ENCODE results near the gene SOX6. TPM values are rescaled to one million over a fixed set of nuclear protein-coding genes. Genes with fewer than 3 reads are reported as not detected.

The SOX6 gene
- total RNA-seq, 1 donor, result 0.10 TPM

GRCh38 chr11:16312233-16312765 is 44.0 kb downstream of the SOX6 start:
- Histone ChIP-seq H3K4me3 (ENCODE audit: low read length) (no peak overlapping the region), H3K27me3 (ENCODE audit: insufficient read depth, low read length) (no peaks in the 10 kb centered on the region), H3K9me3 (ENCODE audit: low read depth, low read length) (no peaks in the 10 kb centered on the region), H3K4me1 (ENCODE audit: insufficient read depth, low read length) (no peaks in the 10 kb centered on the region)

- no peaks in the 10 kb centered on the region for H3K4me1 ChIP-seq (ENCODE audit: insufficient read depth, low read length)
- H3K9me3 ChIP-seq (ENCODE audit: low read depth, low read length), result no peaks in the 10 kb centered on the region
- H3K4me3 ChIP-seq (ENCODE audit: low read length), result no peak overlapping the region
- H3K27me3 ChIP-seq (ENCODE audit: insufficient read depth, low read length), result no peaks in the 10 kb centered on the region
Measured at GRCh38 chr11:16311831-16312230, 44.5 kb downstream of the SOX6 start.

GRCh38 chr11:16310943-16311342 is 45.4 kb downstream of the SOX6 start:
- Histone ChIP-seq H3K4me1 (ENCODE audit: insufficient read depth, low read length) (no peaks in the 10 kb centered on the region), H3K9me3 (ENCODE audit: low read depth, low read length) (no peaks in the 10 kb centered on the region), H3K27me3 (ENCODE audit: insufficient read depth, low read length) (no peaks in the 10 kb centered on the region), H3K4me3 (ENCODE audit: low read length) (no peak overlapping the region)

- H3K4me1 ChIP-seq (ENCODE audit: insufficient read depth, low read length), result no peaks in the 10 kb centered on the region
- H3K4me3 ChIP-seq (ENCODE audit: low read length), result no peak overlapping the region
- H3K27me3 ChIP-seq (ENCODE audit: insufficient read depth, low read length), result no peaks in the 10 kb centered on the region
- H3K9me3 ChIP-seq (ENCODE audit: low read depth, low read length), result no peaks in the 10 kb centered on the region
Measured at GRCh38 chr11:16309226-16309625, 47.1 kb downstream of the SOX6 start.

GRCh38 chr11:16301462-16301861 is 54.9 kb downstream of the SOX6 start:
- H3K4me1 ChIP-seq (ENCODE audit: insufficient read depth, low read length), result no peaks in the 10 kb centered on the region
- no peak overlapping the region for H3K4me3 ChIP-seq (ENCODE audit: low read length)
- H3K27me3 ChIP-seq (ENCODE audit: insufficient read depth, low read length), result no peaks in the 10 kb centered on the region
- no peaks in the 10 kb centered on the region for H3K9me3 ChIP-seq (ENCODE audit: low read depth, low read length)

- H3K4me1 ChIP-seq (ENCODE audit: insufficient read depth, low read length), result no peaks in the 10 kb centered on the region
- H3K27me3 ChIP-seq (ENCODE audit: insufficient read depth, low read length), result no peaks in the 10 kb centered on the region
- no peaks in the 10 kb centered on the region for H3K9me3 ChIP-seq (ENCODE audit: low read depth, low read length)
- H3K4me3 ChIP-seq (ENCODE audit: low read length), result no peak overlapping the region
Measured at GRCh38 chr11:16299884-16300782, 56.2 kb downstream of the SOX6 start.

- Histone ChIP-seq H3K27me3 (ENCODE audit: insufficient read depth, low read length) (no peaks in the 10 kb centered on the region), H3K4me1 (ENCODE audit: insufficient read depth, low read length) (no peaks in the 10 kb centered on the region), H3K4me3 (ENCODE audit: low read length) (no peak overlapping the region), H3K9me3 (ENCODE audit: low read depth, low read length) (no peaks in the 10 kb centered on the region)
Measured at GRCh38 chr11:16299390-16299789, 57.0 kb downstream of the SOX6 start.

- H3K9me3 ChIP-seq (ENCODE audit: low read depth, low read length), result no peaks in the 10 kb centered on the region
- no peaks in the 10 kb centered on the region for H3K4me1 ChIP-seq (ENCODE audit: insufficient read depth, low read length)
- no peaks in the 10 kb centered on the region for H3K27me3 ChIP-seq (ENCODE audit: insufficient read depth, low read length)
- H3K4me3 ChIP-seq (ENCODE audit: low read length), result no peak overlapping the region
Measured at GRCh38 chr11:16297332-16297731, 59.0 kb downstream of the SOX6 start.

GRCh38 chr11:16296273-16296672 is 60.1 kb downstream of the SOX6 start:
- Histone ChIP-seq H3K4me1 (ENCODE audit: insufficient read depth, low read length) (no peaks in the 10 kb centered on the region), H3K9me3 (ENCODE audit: low read depth, low read length) (no peaks in the 10 kb centered on the region), H3K4me3 (ENCODE audit: low read length) (no peak overlapping the region), H3K27me3 (ENCODE audit: insufficient read depth, low read length) (no peaks in the 10 kb centered on the region)

GRCh38 chr11:16295592-16295991 is 60.8 kb downstream of the SOX6 start:
- H3K4me1 ChIP-seq (ENCODE audit: insufficient read depth, low read length), result no peaks in the 10 kb centered on the region

GRCh38 chr11:16293204-16293681 is 63.1 kb downstream of the SOX6 start:
- no peaks in the 10 kb centered on the region for H3K9me3 ChIP-seq (ENCODE audit: low read depth, low read length)
- no peaks in the 10 kb centered on the region for H3K27me3 ChIP-seq (ENCODE audit: insufficient read depth, low read length)
- no peak overlapping the region for H3K4me3 ChIP-seq (ENCODE audit: low read length)
- H3K4me1 ChIP-seq (ENCODE audit: insufficient read depth, low read length), result no peaks in the 10 kb centered on the region

More at GRCh38 chr11:16295592-16295991, 60.8 kb downstream of the SOX6 start:
- no peaks in the 10 kb centered on the region for H3K9me3 ChIP-seq (ENCODE audit: low read depth, low read length)
- no peak overlapping the region for H3K4me3 ChIP-seq (ENCODE audit: low read length)
- H3K27me3 ChIP-seq (ENCODE audit: insufficient read depth, low read length), result no peaks in the 10 kb centered on the region

- Histone ChIP-seq H3K4me1 (ENCODE audit: insufficient read depth, low read length) (no peaks in the 10 kb centered on the region), H3K4me3 (ENCODE audit: low read length) (no peak overlapping the region), H3K9me3 (ENCODE audit: low read depth, low read length) (no peaks in the 10 kb centered on the region), H3K27me3 (ENCODE audit: insufficient read depth, low read length) (no peaks in the 10 kb centered on the region)
Measured at GRCh38 chr11:16292167-16292859, 64.0 kb downstream of the SOX6 start.

- H3K27me3 ChIP-seq (ENCODE audit: insufficient read depth, low read length), result no peaks in the 10 kb centered on the region
- no peak overlapping the region for H3K4me3 ChIP-seq (ENCODE audit: low read length)
- H3K4me1 ChIP-seq (ENCODE audit: insufficient read depth, low read length), result no peaks in the 10 kb centered on the region
- H3K9me3 ChIP-seq (ENCODE audit: low read depth, low read length), result no peaks in the 10 kb centered on the region
Measured at GRCh38 chr11:16291729-16292128, 64.6 kb downstream of the SOX6 start.

- Histone ChIP-seq H3K27me3 (ENCODE audit: insufficient read depth, low read length) (no peaks in the 10 kb centered on the region), H3K4me3 (ENCODE audit: low read length) (no peak overlapping the region), H3K9me3 (ENCODE audit: low read depth, low read length) (no peaks in the 10 kb centered on the region), H3K4me1 (ENCODE audit: insufficient read depth, low read length) (no peaks in the 10 kb centered on the region)
Measured at GRCh38 chr11:16289541-16289940, 66.8 kb downstream of the SOX6 start.

- Histone ChIP-seq H3K27me3 (ENCODE audit: insufficient read depth, low read length) (no peaks in the 10 kb centered on the region), H3K4me1 (ENCODE audit: insufficient read depth, low read length) (no peaks in the 10 kb centered on the region), H3K9me3 (ENCODE audit: low read depth, low read length) (no peaks in the 10 kb centered on the region), H3K4me3 (ENCODE audit: low read length) (no peak overlapping the region)
Measured at GRCh38 chr11:16287630-16288280, 68.6 kb downstream of the SOX6 start.
